Activated CD8-positive, alpha-beta memory T cell treated with anti-CD3 and anti-CD28 coated beads for 36 hours (primary cell): ENCODE data around the gene DPM3. TPM values are rescaled to one million over a fixed set of nuclear protein-coding genes. Genes with fewer than 3 reads are reported as not detected.
"Not testable (repeated sequence)": the region's sequence is repeated elsewhere in the genome, so short reads cannot be mapped to it uniquely, and the experiment has no call there.

Source experiments
- CTCF ChIA-PET: fragments of 350-600 bp; sonication (Branson Sonifier 250); formaldehyde crosslinking; loops from one replicate; lab custom pipeline; 2021; ENCODE audit warnings: antibody characterized with exemption; lab: Charles Lee
- POLR2A ChIA-PET: fragments of 350-600 bp; sonication (Branson Sonifier 250); formaldehyde crosslinking; loops from one replicate; lab custom pipeline; 2021; ENCODE audit warnings: antibody characterized with exemption; lab: Charles Lee
- total RNA-seq, 2 experiments: library from RNA; stranded (reverse); gene quantifications; one replicate each; pipeline ENCODE4 v1.2.3, GENCODE V29; 2021

The DPM3 gene
- total RNA-seq, 2 experiments from 2014 or later = 31.3 to 32.0 TPM

GRCh38 chr1:155177192-155177917 lies 37.0 kb upstream of the DPM3 start:
- POLR2A ChIA-PET = interaction anchor here (0.6 to 2.1 kb wide), 2 partner anchors 17 to 1530 kb away, joined by 3 to 18 read pairs; no protein-coding TSS in a partner anchor
- CTCF ChIA-PET = interaction anchor here (0.5 to 2.3 kb wide), 6 partner anchors 9 to 381 kb away, joined by 4 to 20 read pairs (median 6); no protein-coding TSS in a partner anchor

DNA sequence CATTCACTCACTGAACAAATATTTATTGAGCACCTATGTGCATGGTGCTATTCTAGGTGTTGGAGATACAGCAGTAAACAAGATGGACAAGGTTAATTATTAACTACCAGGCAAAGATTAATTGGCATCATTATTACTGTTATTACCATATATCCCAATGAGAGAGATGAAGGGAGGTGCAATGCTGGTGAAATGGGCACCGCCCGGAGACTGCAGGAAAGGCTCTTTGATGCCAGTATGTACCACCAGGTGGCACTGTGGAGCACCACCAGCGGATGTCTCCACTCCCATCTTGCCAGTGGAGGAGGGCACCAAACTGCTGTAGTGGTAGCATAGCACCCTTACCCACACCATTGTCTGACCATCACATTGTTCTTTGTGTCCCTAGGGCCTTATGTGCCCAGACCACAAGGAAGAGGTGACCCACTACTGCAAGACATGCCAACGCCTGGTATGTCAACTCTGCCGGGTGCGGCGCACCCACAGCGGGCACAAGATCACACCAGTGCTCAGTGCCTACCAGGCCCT lies 36.3 kb upstream of the DPM3 start:
- ChIA-PET CTCF (interaction anchor here (1.1 to 6.3 kb wide), 5 partner anchors 9 to 86 kb away, joined by 6 to 75 read pairs (median 20); no protein-coding TSS in a partner anchor), POLR2A (interaction anchor here (0.6 to 2.1 kb wide), 2 partner anchors 17 to 1530 kb away, joined by 3 to 18 read pairs; no protein-coding TSS in a partner anchor)

DNA sequence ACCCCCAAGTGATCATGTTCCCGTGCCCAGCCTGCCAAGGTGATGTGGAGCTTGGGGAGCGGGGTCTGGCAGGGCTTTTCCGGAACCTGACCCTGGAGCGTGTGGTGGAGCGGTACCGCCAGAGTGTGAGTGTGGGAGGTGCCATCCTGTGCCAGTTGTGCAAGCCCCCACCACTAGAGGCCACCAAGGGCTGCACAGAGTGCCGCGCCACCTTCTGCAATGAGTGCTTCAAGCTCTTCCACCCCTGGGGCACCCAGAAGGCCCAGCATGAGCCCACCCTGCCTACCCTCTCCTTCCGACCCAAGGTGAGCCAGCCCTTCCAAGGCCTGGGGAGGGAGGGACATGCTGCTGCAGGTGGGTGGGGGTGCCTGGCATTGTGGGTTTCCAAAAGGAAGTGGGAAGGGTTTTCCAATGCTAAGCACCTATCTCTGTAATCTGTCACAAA lies 35.6 kb upstream of the DPM3 start:
- POLR2A ChIA-PET = interaction anchor here (1.0 to 1.4 kb wide), 2 partner anchors 18 to 19 kb away, joined by 4 to 5 read pairs; no protein-coding TSS in a partner anchor
- CTCF ChIA-PET = interaction anchor here (0.8 to 10.5 kb wide), 8 partner anchors 10 to 91 kb away, joined by 3 to 94 read pairs (median 10); partner anchors contain the start of genes MTX1 and THBS3

DNA sequence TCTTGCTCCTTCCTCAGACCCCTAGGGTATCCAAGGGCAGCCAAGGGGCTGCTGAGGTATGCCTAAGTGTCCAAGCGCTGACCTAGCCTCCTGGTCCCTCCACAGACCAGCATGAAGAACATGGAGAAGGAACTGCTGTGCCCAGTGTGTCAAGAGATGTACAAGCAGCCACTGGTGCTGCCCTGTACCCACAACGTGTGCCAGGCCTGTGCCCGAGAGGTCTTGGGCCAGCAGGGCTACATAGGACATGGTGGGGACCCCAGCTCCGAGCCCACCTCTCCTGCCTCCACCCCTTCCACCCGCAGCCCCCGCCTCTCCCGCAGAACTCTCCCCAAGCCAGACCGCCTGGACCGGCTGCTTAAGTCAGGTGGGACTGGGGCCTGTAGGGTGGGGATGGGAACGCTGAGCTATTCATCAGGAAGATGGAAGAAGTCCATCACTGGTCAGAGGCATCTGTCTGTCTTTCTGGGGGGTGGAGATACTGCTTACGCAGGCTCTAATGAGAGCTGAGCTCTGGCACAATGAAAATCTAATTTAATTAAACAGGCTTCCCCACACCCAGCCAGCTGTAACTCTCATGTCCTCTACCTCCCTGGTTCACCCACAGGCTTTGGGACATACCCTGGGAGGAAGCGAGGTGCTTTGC lies 35.1 kb upstream of the DPM3 start:
- CTCF ChIA-PET = interaction anchor here (0.8 to 10.5 kb wide), 9 partner anchors 10 to 91 kb away, joined by 3 to 94 read pairs (median 4); partner anchors contain the start of genes MTX1 and THBS3
- POLR2A ChIA-PET = interaction anchor here (1.0 to 1.4 kb wide), 2 partner anchors 18 to 19 kb away, joined by 4 to 5 read pairs; no protein-coding TSS in a partner anchor

DNA sequence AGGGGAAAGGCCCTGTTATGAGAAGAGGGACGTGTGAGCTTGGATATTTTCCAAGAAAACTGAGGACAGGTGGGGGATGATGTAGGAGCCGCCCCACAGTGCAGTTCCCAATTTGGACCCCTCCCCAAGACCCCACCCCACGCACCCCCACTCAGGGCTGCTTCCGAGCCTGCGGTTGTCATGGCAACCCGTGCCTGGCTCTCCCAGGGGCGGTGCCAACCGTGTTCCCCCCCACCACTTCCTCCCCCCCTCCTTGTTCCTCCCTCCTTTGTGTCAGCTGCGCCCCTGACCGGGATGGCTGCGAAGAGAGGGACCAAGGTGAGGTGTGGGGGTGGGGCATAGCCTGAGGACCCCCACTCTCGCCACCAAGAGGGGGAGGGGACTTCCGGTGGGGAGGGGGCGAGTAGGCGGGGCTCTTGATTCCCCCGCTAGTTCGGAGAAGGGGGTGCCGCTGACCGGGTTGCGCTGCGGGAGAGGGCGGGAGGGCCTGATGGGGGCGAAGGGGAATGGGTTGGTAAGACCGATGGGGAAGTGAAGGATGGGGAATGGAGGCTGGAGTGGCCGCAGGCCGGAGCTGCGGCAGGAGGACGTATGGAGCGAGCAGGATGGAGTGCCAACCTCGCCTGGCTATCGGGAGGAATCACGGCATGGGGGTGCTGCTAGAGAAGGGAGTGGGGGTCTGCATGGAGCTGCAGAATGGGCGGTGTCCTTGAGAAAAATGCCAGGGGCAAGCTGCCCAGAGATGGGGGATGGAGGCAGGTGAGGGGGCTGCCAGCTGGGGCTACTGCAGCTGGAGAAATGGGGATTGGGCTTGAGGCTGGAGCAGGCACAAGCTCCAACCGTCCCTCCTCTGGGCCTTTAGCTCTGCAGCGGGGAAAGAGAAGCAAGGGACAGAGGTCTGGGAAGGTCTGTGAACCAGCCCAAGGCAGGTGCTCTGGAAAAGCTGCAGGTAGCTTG lies 34.3 kb upstream of the DPM3 start:
- ChIA-PET POLR2A (interaction anchor here (0.9 to 1.4 kb wide), 5 partner anchors 19 to 238 kb away, joined by 3 to 5 read pairs (median 4); partner anchors contain the start of gene PMVK), CTCF (interaction anchor here (0.8 to 10.5 kb wide), 8 partner anchors 19 to 789 kb away, joined by 3 to 94 read pairs (median 10); partner anchors contain the start of genes MTX1 and THBS3)

DNA sequence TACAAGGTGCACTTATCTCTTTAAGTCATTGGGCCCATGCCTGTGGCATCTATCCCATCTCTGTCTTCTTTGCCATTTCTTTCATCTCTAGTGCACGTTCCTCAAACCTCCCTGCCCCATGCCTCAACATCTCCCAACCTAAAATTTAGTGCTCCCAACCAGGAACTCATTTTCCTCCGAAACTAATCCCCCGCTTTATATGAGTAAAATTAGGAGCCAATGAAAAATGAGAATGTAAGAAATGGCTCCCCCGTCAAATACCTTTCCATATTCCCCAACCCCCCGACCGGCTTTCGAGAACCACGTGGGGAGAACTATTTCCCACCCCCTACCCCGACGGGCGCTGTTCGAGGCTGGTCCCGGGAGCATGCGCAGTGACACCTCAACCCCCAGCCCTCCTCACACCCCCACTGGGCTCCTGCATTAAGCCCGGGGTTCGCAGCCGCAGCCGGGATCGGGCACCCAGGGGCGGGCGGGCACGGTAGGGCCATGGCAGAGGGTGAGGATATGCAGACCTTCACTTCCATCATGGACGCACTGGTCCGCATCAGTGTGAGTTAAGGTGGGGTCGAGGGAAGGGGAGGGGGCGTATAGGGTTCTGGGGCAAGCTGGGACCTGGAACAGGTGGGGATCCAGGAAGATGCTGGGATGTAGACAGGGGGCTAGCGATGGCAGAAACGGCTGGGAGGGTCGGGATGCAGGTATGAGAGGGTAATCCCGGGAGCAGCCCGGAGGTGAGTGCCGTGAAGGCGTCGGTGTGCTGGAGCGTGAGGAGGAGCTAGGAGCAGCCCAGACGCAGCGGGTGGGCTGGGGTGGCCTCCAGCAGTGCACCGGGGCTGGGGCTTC lies 33.4 kb upstream of the DPM3 start, which contains the start of gene TRIM46:
TSS of gene TRIM46 (plus strand) at position 372 of the 846 bp plus-strand sequence. CDS start at position 490, 118 bp downstream.
- POLR2A ChIA-PET = interaction anchor here (0.8 to 2.1 kb wide), 9 partner anchors 9 to 237 kb away, joined by 3 to 11 read pairs (median 3); partner anchors contain the start of genes PMVK and SLC50A1

DNA sequence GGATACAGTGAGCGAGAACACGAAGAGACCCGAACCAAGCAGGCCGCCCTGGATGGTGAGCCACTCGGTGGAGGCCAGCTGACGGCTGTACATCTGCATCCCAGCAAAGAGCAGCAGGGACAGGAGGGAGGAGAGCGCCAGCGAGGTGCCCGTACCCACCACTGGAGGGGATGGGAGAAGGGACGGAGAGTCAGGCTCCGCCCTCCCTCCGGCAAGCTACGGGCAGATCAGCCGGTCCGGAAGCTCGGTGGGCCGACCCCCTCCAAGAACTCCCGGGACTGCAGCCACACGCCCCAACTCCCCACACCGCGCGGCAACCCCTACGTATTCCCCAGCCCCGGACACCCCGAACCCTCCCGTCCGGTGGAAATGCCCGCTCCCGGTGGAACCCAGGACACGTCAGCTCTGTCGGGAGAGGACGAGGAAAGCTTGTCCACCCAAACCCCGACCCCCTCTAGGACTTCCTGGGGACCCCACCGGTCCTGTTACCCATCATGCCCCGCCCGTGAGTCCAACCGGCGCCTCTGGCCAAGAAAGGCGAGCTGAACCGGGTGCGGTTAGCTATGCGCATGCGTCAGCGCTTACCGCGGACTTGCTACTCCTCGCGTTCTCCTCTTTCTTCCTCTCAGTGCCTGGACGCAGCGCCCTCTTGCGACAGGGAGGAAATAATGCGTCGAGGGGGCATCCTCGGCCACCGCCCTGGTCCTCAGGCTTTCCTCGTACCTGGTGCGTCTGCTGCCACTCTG lies 32.6 kb upstream of the DPM3 start, which contains the start of gene KRTCAP2:
TSS of gene KRTCAP2 (minus strand) at position 573 of the 746 bp plus-strand sequence. CDS start at position 493, 80 bp downstream.
- ChIA-PET POLR2A (interaction anchor here (0.6 to 2.1 kb wide), 8 partner anchors 8 to 88 kb away, joined by 3 to 11 read pairs (median 3); partner anchors contain the start of gene SLC50A1), CTCF (interaction anchor here (0.6 to 10.5 kb wide), 31 partner anchors 14 to 1334 kb away, joined by 3 to 94 read pairs (median 4); partner anchors contain the start of genes ADAM15 and DPM3)

More for the DNA sequence above, 33.4 kb upstream of the DPM3 start, which contains the start of gene TRIM46:
- CTCF ChIA-PET = interaction anchor here (0.6 to 10.5 kb wide), 28 partner anchors 20 to 788 kb away, joined by 3 to 94 read pairs (median 4); partner anchors contain the start of genes DPM3, MTX1 and THBS3

DNA sequence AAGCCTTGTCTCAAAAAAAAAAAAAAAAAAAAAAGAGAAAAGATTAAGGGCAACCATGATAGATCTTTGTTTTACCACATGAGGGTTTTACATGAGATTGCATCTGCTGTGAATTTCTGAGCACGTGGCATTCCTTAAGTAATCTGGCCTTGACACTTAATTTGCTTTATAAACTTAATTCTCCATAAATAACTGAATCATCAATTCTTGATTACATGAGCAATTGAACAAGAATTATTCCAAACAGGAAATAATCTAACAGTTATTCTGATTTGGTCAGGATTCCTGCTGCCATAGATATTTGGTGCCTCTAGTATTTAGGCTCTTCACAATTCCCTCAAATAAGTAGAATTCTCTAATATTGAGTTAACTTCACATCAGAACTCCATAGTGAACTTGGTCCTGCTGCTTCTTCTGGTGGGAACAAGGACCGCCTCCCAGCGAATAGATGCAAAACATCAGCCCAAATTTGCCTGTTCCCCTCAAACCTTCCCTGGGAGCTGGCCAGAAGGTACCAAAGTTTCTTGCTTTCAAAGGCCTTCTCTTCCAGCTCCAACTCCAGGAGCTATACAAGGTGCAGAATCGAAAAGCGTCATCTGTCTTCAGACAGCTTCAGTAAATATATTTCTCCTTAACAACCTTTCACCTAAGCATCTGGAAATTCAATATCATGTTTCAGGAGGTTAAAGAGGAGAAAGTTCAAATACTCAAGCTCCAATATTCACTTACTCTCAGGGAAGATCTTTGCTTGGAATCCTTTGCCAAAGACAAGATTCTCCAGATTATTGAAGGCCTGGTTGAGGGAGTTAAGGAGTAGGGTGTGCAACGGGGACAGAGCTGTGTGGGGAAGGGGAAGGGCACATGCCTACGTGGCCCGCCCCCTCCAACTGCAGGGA lies 31.8 kb upstream of the DPM3 start:
- CTCF ChIA-PET = interaction anchor here (0.7 to 10.5 kb wide), 17 partner anchors 15 to 144 kb away, joined by 3 to 94 read pairs (median 5); a partner anchor contains a TSS
- POLR2A ChIA-PET = interaction anchor here (0.6 to 2.1 kb wide), 4 partner anchors 21 to 87 kb away, joined by 3 to 11 read pairs (median 6); no protein-coding TSS in a partner anchor

DNA sequence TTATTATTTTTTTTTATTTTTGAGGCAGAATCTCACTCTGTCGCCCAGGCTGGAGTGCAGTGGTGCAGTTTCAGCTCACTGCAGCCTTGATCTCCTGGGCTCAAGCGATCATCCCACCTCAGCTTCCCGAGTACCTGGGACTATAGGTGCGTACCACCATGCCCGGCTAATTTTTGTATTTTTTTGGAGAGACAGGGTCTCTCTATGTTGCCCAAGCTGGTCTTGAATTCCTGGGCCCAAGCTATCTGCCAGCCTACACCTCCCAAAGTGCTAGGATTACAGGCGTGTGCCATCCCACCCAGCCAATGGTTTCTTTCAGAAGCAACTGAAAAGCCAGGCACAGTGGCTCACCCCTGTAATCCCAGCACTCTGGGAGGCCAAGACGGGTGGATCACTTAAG lies 30.5 kb upstream of the DPM3 start:
- ChIA-PET POLR2A (no interaction called here), CTCF (interaction anchor here (0.7 to 10.5 kb wide), 3 partner anchors 81 to 816 kb away, joined by 3 to 94 read pairs (median 75); no protein-coding TSS in a partner anchor)

- ChIA-PET CTCF (interaction anchor here (0.7 to 10.5 kb wide), 4 partner anchors 40 to 816 kb away, joined by 3 to 94 read pairs (median 75); no protein-coding TSS in a partner anchor), POLR2A (no interaction called here)
Observed at GRCh38 chr1:155170101-155170785, 29.9 kb upstream of the DPM3 start.

- ChIA-PET CTCF (interaction anchor here (0.7 to 10.5 kb wide), 7 partner anchors 11 to 125 kb away, joined by 3 to 94 read pairs (median 8); no protein-coding TSS in a partner anchor), POLR2A (no interaction called here)
Observed at GRCh38 chr1:155169541-155169940, 29.2 kb upstream of the DPM3 start.

DNA sequence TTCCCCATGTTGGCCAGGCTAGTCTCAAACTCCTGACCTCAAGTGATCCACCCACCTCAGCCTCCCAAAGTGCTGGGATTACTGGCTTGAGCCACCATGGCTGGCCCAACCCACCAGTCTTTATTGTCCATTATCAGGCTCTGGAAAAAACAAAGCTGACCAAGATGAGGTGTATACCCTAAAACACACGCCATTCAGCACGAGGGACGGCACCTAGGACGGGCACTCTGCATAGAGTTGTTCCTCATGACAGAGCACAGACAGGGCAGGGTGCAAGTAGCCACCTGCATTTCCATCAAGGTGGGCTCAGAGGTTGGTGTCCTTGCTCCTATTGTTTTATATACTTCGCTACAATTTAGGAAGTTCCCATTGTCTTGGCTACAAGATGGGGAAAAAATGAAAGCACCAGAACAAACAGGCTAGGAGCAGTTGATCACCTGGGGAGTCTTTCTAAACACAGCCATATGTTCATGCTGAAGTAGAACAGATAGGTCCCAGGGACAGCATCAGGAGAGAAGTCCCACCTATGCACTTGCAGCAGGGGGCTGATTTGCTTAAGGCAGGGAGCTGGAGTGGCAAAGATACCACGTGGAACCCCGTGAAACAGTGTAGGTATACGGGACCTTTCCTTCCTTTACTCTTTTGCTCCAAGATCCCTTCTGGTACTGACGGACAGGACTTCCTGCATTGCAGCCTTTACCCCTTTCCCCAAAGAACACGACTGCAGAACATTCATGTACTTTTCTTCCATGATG lies 28.3 kb upstream of the DPM3 start:
- CTCF ChIA-PET = interaction anchor here (1.0 to 10.5 kb wide), 18 partner anchors 10 to 690 kb away, joined by 3 to 94 read pairs (median 5); partner anchors contain the start of genes EFNA1 and EFNA3
- POLR2A ChIA-PET = no interaction called here

GRCh38 chr1:155168105-155168445 lies 27.7 kb upstream of the DPM3 start:
- CTCF ChIA-PET = interaction anchor here (0.7 to 10.5 kb wide), 21 partner anchors 9 to 98 kb away, joined by 3 to 94 read pairs (median 5); partner anchors contain the start of genes DPM3, EFNA1, EFNA3 and SLC50A1
- POLR2A ChIA-PET = not testable (repeated sequence)
